OCI-LY3 (cell line): ENCODE data around the gene ULBP1.

Source experiments
- EZH2phosphoT487 ChIP-seq: fragments of 200-600 bp; shearing (Covaris generic); IDR thresholded peaks from 2 replicates; pipeline ENCODE4 v1.6.1; 2018; ENCODE audit warnings: antibody characterized with exemption, mixed run types, low read depth
- TF ChIP-seq, protein P1 (sequence below): fragments of 200-600, 300-600 bp; sonication (generic); IDR thresholded peaks from 2 replicates; pipeline ENCODE4 v1.5.1; 2014; ENCODE audit warnings: antibody characterized with exemption, low read length, low read depth

- TF ChIP-seq, protein P1, sequence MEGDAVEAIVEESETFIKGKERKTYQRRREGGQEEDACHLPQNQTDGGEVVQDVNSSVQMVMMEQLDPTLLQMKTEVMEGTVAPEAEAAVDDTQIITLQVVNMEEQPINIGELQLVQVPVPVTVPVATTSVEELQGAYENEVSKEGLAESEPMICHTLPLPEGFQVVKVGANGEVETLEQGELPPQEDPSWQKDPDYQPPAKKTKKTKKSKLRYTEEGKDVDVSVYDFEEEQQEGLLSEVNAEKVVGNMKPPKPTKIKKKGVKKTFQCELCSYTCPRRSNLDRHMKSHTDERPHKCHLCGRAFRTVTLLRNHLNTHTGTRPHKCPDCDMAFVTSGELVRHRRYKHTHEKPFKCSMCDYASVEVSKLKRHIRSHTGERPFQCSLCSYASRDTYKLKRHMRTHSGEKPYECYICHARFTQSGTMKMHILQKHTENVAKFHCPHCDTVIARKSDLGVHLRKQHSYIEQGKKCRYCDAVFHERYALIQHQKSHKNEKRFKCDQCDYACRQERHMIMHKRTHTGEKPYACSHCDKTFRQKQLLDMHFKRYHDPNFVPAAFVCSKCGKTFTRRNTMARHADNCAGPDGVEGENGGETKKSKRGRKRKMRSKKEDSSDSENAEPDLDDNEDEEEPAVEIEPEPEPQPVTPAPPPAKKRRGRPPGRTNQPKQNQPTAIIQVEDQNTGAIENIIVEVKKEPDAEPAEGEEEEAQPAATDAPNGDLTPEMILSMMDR, result no peak
- no peak for TF ChIP-seq EZH2phosphoT487
Observed at GRCh38 chr6:149915970-149916865, 47.5 kb upstream of the ULBP1 start.
